Measurements from ENCODE around the gene TMPRSS2. TPM values are rescaled to one million over a fixed set of nuclear protein-coding genes. Genes with fewer than 3 reads are reported as not detected.

The TMPRSS2 gene
- 0.09 to 0.16 TPM (median 0.14 TPM) in 3 of 5 replicates, not detected in the others for total RNA-seq (2022; extraction: Qiagen RNA extraction)

GRCh38 chr21:41507521-41508414 lies at the start of gene TMPRSS2:
Gene TMPRSS2 (minus strand): TSS chr21:41508158. CDS start chr21:41498133, 10,025 bp downstream.

GRCh38 chr21:41425954-41426675 lies 81.8 kb downstream of the TMPRSS2 start, which contains the start of gene MX1:
Gene MX1 (plus strand): TSS chr21:41426239. CDS start chr21:41432071, 5,832 bp downstream.

Other genes with a start within 250 kb of the TMPRSS2 start
- gene FAM3B, start 191.4 kb downstream of the TMPRSS2 start, total RNA-seq (2022; extraction: Qiagen RNA extraction) = not detected in 5 replicates
- 0.06 to 0.16 TPM (median 0.08 TPM) in 4 of 5 replicates, not detected in the other for gene MX2, start 146.1 kb downstream of the TMPRSS2 start, total RNA-seq (2022; extraction: Qiagen RNA extraction)
- gene MX1, start 81.9 kb downstream of the TMPRSS2 start, total RNA-seq (2022; extraction: Qiagen RNA extraction) = 1.8 to 2.3 TPM (median 1.8 TPM) in 5 replicates

Measured in A549 treated with CORT108297 at 1 μM for 4 hours (cell line).